Fibroblast of upper back skin (primary cell): ENCODE results near the gene GUCA2A.
"Not testable (repeated sequence)": the region's sequence is repeated elsewhere in the genome, so short reads cannot be mapped to it uniquely, and the experiment has no call there.

Source experiments
- DNase-seq: peaks from one replicate; pipeline ENCODE4 v3.0.0-alpha.2; 2013

Gene GUCA2A, protein sequence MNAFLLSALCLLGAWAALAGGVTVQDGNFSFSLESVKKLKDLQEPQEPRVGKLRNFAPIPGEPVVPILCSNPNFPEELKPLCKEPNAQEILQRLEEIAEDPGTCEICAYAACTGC

DNA sequence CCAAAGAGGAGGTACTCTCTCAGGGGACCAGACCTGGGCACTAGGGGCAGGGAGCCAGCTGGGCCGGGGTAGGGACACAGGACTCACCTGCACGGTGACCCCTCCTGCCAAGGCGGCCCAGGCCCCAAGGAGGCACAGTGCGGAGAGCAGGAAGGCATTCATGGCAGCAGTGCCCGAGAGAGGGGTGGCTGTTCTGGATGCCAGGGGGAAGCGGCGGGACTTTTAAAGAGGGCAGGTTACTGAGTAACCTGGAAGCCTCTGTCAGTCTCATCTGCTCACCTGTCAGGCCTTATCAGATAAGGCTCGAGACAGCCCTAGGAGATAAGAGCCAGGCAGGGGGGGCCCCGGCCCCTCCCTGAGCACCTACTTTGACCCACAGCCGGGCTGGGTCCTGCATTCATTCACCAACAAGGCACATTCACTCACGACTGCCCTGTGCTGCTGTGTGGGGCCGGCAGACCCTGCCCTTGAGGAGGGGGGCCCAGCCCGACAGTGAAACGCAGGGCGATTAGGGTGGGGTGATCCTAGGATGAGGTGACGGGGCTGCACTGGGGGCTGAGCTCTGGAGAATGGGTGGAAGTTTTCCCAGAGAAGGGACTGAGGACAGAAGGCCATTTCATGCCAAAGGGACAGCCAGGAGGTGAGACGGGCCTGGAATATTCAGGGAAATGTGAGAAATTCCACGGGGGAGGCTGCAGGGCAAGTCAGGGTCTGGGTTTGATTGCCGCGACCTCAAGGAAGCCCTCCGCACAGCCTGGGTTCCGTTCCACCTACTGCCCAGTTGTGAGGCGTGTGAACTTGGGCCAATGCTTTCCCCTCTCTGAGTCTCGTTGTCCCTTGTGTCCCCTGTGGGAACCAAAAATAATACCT is at the start of gene GUCA2A:
TSS of gene GUCA2A (minus strand) at position 195 of the 870 bp plus-strand sequence. CDS start at position 162, 33 bp downstream.
- DNase-seq: no peak

DNA sequence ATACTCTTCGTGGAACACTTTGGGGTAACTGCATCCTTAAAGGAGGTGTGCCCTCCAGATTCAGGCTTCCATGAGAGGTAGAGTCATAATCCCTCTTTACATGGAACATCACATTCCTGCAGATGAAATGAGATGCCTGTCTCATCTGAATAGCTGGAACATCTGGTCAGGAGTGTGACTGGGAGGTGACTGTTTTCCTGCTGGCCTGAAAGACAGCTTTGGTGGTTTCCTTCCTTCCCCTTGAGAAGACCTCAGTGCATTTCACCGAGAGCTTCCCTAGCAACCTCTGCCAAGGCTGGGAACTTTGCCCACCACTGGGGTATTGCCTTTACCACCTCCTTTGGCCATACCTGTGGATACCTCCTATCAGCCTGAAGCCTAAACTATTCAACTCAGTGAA is 46.7 kb upstream of the GUCA2A start:
- DNase-seq: peak; percentile 26

DNA sequence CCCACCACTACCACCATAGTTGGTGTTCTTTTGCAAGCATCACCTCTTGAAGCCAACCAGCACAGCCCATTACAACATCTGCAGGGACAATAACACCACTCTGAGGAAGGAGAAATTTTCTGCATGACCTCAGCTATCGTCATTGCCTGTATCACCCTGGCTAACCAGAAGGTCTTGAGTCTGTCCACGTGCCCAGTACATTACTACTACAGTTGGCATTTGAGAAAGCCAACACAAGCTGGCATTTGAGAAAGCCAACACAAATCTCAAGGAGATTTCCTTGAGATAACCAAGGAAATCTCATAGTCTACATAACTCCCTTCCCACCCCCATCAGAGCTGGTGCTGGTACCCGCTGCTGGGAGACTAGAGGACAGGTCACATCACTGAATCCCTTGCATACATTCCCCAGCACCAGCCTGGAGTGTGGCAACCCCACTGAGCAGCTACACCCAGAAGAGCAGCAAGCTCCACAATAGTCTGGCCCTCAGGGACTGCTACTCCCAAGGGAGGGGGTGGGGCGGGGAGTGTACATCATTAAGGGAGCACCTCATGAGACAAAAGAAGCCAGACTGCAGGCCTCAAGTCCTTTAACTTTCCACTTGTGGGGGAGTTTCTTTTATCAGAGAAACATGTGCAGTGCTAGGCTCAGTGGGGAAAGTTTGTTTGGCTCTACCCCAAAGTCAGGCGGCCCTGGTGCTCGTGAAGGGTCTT is 46.0 kb upstream of the GUCA2A start:
- no peak for DNase-seq

DNA sequence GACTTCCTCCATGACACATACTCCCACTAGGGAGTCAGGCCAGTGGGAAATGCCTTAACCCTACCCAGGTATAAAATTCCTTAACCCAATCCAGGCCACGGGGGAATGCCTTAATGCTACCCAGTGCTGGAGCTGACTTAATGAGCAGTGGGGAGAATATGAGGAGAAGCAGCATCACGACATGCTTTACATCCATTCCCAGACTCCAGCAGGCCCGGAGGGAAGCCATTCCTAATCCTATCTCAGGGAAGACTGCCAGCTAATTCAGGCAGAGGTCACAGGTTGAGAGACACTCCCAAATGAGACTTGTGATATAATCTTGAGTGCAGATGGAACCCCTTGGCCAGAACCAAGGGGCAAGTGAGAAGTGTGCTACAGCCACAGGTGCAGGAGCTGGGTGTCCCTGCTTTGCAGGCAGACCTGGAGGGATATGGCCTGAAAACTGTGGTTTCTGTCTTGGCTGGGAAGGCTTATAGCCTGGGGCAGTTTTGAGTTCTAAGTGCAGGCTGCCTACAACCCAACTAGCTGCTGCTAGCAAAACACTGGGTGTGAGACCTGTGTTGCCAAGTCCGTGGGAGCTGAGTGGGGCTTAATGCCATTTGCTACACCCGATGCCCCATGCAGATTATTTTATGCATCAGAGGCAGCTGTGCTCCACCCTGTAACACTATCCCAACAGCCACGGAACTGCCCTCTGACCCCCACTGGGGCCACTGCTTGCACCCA is 45.1 kb upstream of the GUCA2A start:
- DNase-seq: no peak

DNA sequence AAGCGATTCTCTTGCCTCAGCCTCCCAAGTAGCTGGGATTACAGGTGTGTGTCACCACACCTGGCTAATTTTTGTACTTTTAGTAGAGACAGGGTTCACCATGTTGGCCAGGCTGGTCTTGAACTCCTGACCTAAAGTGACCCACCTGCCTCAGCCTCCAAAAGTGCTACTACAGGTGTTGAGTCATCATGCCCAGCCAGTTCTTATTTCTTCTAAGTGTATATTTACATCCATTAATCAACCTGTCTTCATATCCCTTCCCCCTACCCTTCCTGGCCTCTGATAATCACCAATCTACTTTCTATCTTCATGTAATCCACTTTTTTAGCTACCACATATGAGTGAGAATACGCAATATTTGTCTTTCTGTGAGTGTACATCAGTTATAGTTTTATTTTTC is 42.4 kb upstream of the GUCA2A start:
- not testable (repeated sequence) for DNase-seq

DNA sequence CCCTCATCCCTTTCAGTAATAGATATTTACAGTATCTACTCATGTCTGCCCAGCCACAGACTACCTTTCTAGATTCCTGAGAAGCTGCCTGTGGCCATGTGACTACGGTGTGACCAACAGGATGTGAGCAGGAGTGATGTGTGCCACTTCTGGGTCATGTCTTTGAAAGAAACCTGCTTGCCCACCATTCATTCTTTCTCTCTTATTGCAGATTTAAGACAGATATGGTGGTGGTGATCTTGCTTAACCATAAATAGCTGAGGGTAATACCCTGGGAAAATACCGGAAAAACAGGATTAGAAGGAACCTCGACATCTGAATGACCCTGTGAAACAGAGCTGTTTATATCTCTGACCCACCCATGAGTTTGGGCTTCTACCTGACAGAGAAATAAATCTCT is 41.6 kb upstream of the GUCA2A start:
- DNase-seq: no peak

DNA sequence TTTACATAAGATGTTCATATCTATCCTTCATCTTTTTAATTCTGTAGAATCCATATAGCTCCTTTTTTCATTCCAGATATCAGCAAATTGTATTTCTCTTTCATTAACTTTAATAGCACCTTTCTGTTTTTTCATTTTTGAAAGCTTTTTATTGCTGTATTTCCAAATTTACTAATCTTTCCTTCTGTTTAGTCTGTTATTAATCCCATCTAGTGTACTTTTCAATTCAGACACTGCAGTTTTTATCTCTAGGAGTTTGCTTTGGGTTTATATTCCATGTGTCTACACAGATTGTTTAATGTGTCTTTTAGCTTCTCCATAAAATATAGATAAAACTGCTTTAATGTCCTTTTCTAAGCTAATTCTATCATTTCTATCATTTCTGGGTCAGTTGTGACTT is 37.4 kb upstream of the GUCA2A start:
- no peak for DNase-seq

DNA sequence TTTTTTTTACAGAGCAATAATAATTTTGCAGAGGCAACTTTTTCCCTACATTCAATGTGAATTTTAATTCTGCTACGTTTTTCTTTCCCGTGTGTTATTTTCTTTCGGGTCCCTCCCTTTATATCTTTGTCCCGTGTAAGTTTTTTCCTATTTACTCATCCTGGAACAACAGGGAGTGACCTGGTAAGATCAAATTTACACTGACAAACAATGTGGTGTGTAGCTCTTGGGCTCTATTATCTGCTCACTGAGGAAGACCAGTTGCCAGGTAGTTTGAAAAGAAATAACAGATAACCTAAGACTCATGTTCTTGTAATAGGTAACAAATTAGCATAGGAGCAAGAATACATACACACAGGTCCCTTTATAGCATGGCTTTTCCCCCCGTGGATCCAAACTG is 33.7 kb upstream of the GUCA2A start:
- DNase-seq: no peak

DNA sequence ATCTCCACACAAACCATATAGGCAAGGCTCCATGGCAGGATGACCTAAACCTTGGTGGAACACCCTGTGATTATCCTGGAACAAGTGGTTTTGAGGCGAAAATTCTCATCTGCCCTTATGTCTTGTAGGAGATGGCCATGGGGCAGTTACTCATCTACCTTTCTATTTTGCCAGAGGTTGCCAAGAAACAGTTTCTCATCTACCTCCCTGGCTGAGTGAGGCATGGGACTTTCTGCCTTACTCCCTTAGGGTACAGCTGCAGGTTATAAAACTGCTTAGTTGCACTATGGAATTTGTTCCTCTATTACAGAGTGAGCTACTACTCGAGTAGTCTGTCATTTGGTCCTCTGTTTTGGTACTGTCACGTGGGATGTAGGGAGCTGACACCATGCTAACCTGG is 31.3 kb upstream of the GUCA2A start:
- DNase-seq: no peak

DNA sequence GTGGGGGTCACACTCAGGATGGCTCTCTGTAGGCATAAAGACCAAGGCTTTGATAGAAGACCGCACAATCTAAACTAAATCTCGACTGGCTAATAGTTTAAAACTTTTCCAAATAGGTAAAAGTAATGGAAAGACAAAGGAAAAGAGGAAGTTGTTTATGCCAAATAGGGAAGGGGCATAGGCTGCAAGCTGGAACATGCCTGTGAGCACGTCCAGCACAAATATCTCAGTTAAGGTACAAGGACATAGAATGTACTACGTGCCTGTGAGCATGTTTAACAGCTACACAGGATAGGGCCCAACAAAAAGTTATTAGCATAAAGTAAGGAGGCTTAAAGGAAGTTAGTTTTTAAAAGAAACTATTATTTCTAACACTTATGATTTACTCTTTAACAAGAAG is 27.6 kb upstream of the GUCA2A start:
- DNase-seq: no peak

DNA sequence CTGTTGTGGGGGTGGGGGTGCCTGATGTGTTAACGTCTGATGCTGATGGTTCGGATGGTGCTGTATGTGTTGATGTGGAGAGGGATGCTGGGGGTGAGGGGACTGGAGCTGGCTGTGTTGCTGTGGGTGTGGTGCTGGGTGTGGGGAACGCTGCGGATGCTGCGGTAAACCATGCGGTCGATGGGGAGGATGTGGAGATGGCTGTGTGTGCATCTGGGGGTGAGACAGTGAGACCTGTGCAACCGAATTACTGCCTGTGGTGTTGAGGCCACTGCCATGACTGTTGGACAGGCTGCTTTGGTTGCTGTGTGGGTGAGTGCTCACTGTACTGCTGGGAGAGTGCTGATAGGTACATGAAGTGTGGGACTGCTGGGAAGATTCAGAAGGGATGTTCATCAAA is 26.8 kb upstream of the GUCA2A start:
- no peak for DNase-seq

DNA sequence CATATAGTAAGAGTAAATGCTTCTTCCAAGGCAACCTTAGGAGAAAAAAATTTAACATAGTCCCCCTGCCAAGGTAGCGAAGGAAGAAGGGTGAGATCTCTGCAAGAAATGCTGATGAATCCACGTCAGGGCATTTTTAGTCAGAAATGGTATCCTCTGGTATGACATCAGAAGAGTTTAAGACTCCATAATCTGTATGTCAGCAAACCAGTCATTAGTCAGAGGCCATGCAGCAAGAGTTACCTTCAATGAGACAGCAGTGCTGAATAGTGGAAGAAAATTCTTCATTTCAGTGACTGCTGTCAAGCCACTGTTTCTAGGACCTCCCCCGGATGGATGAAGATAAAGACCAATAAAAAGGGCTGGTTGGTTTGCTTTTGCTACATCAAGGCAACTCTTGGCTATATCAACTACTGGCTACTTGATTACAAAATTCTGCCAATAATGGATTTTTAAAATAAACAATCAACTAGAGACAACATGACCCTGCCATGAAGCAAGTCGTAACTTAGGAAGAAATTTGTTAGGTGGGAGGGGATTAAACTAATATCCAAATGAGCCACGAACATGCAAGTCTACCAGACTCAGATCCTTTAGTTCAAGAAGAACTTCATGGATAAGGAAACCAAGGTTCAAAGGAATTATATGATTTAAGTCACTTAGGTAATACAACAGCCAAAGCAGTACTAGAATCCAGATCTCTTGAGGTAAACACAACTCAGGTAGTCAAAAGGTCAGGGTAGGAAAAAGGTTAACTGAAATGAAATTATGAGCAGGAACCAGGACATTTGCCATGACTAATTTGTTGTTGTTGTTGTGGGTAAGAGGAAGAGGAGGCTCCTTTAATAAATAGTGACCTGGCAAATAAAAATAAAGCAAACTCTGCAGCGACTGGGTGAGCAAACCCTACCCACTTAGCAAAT is 25.6 kb upstream of the GUCA2A start:
- no peak for DNase-seq

DNA sequence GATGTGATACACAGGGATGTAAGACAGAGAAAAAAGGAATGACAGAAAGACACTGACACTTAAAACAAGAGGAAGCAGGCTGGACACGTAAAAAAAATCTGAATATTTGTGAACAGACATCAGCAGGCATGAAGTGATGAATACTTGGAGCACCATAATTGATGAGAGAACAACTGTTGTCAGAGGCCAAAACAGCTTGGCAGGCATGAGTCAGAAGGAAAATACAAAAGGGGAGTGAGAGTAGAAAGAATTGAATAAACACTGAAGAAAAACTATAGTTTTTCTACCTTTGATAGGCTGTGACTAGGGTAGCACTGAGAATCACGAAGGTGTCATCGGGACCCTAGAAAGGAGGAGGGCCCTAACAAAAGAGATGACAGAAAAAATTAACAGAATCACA is 21.6 kb upstream of the GUCA2A start:
- peak; percentile 83 for DNase-seq

DNA sequence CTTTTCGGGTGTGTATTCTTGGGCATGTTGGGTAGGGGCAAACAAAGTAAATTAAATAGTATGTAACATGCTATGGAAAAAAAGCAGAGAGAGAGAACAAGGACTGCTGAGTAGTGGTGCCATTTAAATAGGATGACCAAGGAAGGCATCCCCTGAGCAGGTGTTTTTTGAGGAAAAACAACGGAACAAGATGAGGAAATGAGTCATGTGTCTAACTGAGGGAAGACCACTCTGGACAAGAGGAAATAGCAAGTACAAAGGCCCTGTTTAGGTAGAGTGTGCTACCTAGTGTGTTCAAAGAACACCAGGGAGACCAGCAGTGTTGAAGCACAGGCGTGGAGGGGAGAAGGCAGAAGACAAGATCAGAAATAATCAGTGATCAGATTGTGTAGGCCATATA is 20.1 kb upstream of the GUCA2A start:
- DNase-seq: no peak

DNA sequence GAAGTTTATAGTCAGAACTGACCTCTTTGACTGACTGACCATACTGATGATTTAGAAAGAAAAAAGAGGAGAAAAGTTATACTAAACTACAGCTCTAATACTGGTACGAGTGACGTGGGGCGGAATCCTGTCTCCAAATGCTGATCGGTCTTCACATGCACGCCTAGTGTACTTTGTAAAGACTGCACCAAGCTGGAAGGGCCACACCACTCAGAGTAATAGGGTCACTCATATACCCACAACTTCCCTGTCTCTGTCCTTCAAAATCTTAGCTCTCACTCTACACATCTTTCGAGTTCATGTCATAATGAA is 19.4 kb upstream of the GUCA2A start:
- DNase-seq: no peak

DNA sequence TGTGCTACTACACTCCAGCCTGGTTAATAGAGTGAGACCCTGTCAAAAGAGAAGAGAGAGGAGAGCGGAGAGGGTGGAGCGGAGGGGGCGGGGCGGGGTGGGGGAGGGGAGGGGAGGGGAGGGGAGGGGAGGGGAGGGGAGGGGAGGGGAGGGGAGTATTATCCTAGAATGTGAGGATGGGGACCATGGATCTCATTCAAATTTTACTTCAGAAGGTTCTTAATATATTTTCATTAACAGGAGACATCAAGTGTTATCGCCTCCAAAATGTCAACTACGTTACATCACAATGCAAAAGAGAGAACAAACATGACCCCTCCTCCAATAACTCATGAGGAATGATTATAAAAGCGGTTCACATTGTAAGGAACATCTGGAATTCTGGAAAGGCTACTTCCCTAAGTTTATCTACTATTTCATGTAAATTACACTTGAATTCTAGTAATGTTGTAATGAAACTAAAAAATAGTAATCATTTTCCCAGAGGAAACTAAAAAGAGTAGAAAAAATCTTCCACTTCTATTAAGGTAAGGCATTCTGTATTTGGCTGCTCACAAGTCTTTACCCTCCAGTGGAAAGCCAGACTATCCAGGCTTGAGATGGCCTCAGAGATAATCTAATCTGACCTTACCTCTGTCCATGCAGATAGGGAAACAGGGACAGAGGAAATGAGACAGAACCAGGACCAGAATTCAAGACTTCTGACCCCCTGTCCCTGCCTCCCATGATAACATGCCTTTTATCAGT is 18.8 kb upstream of the GUCA2A start:
- no peak for DNase-seq

DNA sequence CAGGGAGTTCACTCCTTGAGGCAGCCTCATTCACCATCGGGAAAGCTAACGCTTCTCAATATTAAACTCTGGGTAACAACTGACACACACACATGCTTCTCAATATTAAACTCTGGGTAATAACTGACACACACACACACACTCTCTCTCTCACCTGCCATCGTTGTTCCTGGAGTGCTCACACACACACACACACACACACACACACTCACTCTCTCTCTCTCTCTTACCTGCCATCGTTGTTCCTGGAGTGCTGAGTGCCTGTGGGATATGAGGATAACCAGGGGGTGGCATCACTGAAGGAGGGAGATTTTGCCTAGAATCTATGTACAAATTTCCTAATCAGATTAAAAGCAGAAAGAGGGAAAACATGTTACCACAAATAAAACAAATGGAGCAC is 17.1 kb upstream of the GUCA2A start:
- DNase-seq: no peak

DNA sequence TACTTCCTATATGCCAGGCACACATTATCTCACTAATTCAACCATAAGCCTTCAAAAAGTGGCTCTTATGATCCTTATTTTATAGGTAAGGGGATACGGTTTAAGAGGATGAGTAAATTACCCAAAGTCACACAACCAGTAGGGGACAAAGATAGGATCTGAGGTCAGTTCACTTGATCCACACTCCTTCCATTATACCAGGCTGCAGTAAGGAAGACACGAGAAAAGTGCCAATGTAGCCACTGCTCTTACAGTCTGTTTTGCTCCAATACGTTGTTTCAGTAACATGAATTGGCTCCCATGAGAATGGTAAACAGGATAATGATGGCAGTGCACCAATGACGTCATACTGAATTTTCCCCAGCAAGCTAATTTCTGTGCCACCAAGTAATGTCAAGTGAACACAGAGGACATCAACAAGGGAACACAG is 15.4 kb upstream of the GUCA2A start:
- no peak for DNase-seq

DNA sequence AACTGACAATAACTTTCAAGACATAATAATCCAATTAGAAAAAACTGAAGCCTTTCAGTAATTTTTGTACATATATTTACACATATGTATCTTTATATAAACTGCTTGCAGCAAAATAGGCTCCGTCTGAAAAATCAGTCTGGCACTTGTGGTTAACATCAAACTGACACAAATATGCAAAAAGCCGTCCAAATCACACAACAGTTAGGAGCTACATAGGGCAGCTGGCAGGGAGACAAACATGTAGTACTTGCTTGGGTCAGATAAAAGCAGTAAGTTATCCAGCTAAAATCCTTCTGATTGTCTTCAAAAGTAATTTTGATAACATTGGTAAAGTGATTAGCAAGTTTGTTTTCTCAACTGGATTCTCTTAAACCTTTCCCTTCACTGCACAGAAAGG is 14.7 kb upstream of the GUCA2A start:
- peak; percentile 84 for DNase-seq

DNA sequence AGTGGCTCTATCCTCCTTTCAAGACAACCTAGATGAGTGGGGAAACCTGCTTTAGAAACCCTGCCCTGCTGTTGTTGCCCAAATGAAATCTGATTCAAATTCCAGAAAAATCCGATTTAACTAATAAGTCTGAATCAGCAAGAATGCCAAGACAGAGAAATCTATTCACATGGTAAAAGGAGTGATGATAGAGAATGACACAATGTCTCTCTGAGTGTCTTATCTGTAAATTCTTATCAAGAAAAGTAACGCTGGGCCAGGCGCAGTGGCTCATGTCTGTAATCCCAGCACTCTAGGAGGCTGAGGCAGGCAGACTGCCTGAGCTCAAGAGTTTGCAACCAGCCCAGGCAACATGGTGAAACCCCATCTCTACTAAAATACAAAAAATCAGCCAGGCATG is 13.7 kb upstream of the GUCA2A start:
- DNase-seq: no peak

DNA sequence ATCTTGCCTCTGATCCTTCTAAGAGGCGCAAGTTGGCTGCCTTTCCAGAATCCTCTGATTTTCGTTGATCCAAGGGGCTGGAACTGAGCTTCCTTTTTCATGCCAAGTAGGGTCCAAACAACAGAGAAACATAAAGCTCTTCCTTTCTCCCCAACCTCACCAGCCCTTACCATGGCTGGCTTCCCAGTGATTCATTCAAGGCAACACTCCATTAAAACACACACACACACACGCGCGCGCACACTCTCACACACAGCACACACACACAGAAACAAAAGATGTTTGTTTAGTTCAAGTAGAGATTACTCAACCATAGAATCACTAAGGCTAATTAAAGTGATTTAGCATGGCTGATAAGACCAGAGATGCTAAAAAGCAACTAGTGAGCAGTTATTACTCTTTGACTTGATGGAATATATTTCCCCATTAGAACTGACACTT is 13.0 kb upstream of the GUCA2A start:
- DNase-seq: peak; percentile 87
